Activated gamma-delta T cell (primary cell): Measurements from ENCODE around the gene DCLK1.

ENCODE experiments used
- DNase-seq: peaks from one replicate; lab custom pipeline; 2025; lab: John Stamatoyannopoulos, UW

DCLK1 gene

DNA sequence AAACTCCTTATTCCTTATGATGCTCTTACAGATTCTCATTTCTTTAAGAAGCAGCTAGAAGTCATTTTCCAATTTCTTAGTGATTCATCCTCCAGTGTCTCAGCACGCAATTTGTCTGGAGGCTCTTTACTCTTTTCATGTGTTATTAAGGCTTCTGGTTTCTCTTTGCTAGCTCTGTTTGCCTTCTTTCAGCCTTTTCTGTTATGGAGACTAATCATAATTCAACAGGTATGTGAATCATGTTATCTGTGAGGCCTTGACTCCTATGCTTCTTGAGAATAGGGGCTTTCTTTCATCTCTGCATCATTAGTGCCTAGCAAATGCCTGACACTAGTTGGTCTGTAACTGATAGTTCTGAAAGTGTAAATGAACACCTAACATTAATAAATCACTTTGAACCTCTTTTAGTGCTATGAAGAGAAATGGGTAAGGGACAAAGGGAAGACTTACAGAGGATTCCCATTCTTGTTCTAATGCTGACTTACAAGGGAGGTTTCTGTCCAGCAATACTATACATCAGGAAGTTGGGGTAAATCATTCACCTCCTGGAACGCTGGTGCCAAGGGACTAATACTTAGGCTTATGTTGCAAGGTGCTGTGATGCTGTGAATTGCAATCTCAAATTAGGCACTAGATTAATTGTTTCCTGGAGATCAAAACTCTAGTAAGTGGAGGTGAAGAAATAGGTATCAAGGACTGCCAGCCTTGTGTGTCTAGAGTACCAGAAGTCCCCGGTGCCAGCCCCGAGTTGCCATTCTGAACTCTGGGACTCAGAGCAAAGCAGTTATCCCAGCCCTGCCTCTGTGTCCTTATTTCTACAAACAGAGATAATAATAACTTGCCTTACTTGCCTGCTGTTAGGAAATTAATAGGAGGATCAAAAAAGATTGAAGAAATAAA lies 265.6 kb downstream of the DCLK1 start:
- no peak for DNase-seq

DNA sequence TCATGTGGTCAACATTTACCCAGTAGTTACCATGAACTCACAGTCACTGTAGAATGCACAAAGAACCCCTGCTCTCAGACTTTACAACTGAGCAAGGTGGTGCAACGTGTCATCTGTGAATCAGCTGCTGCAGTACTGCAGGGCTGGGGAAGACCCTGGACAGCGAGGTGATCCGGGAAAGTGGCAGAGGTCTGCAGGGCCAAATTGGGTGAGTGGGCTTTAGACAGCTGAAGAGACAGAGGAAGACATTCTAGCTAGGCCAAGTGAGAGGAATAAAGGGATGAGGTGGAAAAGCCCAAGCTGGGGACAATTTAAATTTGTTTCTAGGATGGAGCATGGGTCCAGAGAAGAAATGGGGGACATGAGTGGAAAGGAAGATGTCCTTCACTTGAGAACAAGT lies 270.5 kb downstream of the DCLK1 start:
- DNase-seq, result no peak

DNA sequence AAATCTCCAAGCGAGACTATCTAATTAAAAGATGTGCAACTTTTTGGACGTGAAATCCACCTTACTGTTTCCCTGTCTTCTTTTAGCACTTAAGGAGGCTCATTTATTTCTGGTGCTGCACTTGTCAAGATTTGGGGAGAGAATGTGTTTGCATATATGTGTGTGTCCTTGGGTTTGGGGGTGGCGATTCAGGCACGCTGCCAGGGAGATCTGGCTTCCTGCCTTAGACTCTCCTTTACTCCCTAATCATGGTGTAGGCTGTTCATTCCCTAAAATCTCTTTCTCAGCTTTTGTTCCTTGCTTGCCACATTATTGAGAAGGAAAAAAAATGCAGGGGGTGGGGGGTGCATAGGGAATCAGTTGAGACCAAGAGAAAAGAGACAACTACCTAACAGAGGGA lies 271.2 kb downstream of the DCLK1 start:
- DNase-seq, result no peak

DNA sequence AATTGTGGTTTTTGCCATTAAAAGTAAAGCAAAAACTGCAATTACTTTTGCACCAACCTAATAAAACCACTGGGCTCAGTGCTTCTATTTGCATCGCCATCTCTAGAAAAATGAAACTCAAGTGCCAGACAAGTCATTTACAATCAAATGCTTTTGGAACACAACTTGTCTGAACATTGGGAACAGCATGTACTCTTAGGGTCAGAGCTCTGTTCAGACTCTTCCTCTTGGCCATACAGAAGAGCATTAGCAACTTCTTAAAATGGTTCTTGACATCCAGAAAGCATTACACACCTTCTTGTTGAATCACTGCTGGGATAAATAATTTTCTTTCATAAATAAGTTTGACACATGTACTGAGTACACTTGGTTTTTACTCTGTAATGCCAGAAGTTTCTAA lies 272.5 kb downstream of the DCLK1 start:
- DNase-seq, result no peak

DNA sequence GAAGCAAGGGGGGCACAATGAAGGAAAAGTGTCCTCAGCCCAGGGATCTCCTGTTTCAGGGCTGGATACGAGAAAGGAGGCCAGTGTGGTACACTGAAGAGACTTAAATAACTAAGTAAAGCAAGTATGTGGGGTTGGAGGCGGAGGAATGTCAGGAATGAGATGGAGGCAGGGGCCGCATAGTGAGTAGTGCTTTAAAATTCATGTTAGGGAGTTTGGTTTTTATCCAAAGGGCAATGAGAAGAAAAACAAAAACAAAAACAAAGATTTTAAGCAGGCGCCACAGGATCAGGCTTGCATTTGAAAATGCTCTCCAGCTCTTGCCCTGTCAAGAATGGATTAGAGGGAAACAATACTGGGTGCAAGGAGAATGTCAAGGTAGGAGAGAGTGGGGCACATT lies 273.4 kb downstream of the DCLK1 start:
- DNase-seq, result no peak

DNA sequence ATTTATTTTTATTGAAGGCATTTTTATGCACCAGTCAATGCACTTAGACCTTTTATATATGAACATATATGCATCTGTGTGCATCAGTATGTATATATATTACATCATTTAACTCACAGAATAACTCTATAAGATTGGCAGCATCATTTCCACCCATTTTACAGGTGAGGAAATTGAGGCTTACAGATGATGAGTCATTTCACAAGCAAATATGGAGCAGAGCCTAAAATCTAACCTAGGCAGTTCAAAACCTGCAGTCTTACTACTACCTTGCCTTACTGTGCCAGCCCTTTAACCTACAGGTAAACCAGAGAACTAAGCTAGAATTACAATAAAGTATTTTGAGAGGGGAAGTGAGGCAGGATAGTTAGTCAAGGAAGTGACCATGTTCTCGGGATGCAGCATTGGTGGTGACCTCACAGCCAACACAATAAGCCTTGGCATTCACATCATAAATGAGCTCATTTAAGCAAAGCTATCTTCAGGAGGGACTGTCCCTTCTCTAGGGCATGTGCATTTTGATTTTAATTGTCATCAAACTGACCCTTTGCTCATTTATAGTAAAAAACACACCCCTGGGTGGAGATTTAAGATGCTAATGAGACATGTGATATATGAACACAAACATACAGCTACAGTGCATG lies 274.3 kb downstream of the DCLK1 start:
- DNase-seq, result no peak

DNA sequence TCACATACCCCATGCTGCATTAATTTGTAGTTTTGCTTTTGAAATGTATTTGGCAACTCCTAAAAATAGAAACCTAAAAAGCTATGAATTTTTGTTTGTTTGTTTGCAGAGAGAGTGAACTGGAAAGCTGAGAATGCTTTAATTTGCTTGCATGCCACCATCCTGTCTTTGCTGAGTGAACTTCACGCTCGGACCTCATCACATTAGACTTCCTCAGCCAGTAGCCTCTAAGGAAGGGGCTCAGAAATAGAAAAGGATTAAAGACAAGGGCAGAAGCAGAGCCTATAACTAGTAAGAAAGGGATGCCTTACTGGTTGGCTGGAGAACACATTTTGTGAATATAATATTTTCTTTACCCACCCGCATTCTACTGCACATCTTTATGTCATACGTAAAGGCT lies 275.1 kb downstream of the DCLK1 start:
- no peak for DNase-seq

DNA sequence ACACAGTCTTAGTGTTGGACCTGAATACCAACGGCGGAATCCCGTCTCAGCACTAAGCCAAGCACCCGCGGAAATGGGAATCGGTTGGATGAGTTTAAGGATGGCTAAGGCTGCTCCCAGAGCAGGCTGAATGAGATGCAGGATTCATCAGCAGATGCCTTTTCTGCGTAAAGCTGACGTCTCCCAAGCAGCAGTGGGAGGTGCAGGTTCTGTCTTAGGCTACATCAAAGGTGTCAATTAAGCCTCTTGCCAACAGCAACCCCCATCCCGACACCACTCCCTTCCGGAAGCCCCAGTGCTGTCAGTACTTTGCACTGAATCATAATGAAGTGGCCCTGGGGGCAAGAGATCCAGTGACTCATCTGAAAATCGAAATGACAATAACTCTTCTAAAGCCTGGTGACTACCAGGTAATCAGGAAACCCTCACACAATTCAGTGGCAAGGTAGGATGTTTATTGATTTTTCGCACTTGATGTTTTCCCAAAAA lies 275.6 kb downstream of the DCLK1 start:
- no peak for DNase-seq

DNA sequence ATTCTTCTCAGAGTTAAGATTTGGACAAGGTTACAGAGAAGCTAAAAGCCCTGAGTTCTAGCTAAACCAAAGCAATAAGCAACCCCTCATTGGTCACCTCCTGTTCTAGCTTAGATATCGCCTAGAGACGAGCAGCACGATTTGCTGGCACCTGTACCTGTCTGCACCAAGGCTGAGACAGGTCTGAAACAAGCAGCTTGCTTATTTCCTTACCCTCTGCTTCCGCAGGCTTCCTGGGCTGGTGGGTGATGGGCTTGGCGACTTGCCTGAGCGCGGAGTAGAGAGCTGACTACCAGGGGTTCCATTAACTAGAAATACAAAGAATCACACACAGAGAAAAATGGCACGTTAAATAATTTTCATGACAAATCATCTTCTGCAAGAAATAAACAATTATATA lies 276.9 kb downstream of the DCLK1 start:
- DNase-seq, result no peak

DNA sequence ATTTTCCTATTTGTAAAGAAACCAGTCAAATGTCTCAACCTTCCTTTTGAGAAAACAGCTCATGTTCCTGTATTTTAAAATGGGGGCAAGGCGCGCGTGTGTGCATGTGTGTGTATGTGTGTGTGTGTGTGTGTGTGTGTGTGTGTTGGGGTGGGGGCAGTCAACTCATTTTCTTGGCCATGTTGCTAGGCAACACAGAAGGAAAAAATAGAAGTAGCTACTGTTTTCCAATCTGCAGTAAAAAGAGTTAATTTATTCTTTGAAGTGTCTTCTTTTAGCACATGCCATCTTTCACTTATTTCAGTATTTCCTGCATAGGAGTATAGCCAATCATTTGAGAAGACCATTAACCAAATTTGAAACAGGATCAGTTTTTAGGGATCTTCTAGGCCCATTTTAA lies 279.3 kb downstream of the DCLK1 start:
- DNase-seq, result no peak

DNA sequence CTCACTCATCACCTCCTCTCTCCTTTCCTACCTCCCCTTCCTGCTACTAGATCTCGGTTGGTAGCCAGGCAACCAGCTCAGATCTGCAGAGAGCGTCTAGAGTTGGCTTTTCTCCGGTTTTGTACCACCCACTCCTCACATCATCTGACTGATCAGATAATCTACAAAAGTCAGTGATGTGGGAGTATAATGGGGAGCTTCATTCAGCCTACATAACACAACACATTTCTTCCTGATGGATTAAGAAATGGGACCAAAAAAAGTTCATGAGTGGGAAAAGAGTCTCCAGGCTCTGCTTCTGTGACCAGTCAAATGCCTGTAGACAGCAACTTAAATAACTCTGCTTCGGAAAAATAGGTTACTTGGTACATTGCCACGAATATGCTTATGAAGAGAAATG lies 279.8 kb downstream of the DCLK1 start:
- DNase-seq, result no peak

DNA sequence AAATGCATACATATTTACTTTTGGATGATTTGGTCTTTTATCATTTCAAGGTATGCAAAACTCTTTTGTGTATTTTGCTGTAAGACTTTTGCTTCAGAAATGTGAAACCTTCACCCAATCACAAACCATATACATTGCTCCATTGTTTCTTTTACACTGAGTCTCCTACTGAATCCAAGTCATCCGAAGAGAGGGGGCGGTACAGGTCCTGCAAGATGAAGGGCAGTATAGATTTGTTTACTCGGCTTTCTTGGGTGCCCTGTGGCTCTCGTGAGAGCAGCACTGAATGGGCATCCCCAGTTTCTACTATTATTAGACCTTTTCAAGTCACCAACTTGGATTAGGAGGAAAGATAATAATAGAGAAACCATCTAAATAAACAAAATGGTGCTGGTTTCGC lies 280.6 kb downstream of the DCLK1 start:
- DNase-seq, result no peak

DNA sequence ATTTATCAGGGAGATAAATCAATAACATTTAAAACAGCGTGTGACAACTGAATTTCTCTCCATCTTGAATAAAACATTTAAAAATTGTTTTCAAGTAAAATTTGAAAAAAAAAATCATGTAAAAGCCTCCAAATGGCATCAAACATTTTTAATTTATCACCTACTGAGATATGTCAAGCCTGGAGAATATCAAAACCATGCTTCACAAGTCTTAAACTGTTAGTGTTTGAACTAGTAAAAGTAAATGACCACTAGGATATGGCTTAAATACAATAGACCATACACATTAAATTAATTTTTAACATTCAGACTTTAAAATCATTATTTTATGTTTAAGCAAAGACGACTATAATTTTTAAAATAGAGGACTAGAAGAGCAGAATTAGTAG lies 281.9 kb downstream of the DCLK1 start:
- no peak for DNase-seq

DNA sequence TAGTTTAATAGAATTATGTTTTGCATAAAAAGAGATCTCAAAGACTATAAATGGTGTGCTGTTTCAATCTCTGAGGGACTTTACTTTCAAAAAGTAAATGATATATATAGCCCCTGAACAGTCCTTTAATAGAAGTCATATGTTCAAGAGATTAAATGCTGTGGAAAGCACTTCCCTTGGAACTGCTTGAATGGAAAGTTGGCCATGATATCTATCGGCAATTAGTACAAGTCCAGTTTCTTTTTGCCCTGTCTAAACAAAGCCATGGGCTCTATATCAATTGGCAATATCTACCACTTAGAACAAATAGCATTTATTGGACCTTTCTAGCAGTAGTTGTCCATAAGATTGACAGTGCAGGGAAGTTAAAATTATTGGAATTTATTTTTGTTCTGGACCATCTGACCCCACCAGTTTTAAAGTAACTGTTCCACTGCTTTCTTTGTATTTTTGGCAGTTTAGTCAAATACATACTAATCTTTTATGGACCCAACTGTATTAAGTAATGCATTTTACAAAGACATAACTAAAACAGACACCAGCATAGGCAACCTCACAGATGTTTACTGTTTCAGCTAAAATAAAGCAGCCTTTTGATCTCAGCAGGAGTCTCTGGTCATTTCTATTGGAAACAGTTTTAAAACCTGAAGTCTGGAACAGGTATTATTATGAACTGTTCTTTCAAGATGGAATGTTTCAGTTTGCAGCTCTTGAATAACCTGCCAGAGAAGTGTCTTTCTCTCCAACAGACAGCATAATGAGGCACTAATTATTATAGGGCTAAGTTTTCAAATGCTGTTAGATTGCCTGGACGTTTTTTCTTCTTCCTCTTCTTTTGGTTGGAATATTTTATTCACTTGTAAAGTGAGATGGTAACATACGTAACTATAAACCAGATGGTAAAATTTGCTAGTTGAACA lies 282.6 kb downstream of the DCLK1 start:
- DNase-seq, result no peak

DNA sequence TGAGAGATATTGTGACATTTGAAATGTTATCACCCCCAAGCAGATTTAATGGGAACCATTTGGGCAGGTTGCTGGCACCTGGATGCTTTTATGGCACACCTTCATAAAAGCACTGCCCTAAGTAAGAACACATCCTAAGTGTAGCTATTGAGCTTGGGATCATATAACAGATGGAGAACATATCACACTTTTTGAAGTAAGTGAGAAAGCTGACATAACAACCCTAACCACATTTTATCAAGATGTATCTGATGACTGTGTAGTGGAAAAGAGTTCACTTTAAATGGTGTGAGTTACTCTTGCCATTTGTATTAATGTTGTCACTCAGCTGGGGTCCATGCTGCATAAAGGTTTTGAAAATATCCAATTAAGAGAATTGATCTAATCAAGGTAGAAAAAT lies 287.9 kb downstream of the DCLK1 start:
- no peak for DNase-seq

DNA sequence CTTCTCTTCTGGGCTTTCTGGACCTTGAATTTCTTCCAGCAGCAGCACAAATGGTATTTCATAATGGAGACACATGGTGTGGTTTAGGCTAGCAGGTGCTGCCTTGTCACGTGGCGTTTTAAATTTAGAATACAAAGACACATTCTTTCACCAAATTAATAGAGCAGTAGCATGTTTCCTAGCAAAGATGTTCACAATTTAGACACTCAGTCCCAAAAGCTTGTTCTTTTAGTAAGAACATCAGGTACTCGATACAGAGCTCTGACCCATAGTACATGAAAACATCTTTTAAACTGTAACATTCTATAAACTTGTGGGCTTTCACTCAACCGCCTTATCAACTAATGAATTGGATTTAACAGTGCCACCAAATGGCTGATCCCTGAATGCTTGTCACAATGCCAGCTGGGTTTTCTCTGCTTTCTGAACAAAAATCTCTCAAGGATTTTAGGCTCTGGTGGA lies 290.1 kb downstream of the DCLK1 start:
- DNase-seq, result no peak

DNA sequence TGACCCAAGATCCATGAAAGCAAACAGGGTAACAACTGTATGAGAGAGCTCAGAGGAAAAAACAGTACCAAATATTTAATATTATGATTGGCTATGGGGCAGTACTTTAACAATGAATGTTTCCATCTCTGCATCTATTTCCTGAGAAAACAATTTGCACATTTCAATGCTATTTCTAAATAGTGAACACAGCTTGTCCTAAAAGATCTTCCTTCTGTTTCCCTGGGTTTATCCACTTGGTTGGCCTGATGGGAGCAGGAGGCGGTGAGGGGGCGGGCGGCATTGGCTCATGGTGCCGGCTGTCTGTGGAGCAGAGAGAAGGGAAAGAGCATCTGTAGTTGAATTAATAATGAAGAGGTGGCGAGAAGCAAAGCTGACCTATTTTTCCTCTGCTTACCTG lies 291.4 kb downstream of the DCLK1 start:
- no peak for DNase-seq

DNA sequence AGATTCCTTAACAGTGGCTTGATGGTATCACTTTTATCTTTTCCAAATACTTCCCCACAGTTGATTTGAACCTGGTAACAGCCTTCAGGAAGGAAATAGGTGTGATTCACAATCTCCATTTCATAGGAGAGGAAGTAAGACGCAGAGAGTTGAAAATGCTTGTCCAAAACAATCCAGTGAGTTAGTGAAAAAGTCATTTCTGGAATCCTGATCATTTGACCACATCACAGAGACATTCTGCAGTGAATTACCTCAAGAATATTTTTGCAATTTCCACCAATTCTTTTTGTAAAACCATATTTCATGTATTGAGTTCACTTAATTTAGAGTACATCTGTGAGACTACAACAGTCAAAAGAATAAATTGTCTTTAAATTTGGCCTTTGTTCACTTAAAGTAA lies 292.8 kb downstream of the DCLK1 start:
- no peak for DNase-seq

DNA sequence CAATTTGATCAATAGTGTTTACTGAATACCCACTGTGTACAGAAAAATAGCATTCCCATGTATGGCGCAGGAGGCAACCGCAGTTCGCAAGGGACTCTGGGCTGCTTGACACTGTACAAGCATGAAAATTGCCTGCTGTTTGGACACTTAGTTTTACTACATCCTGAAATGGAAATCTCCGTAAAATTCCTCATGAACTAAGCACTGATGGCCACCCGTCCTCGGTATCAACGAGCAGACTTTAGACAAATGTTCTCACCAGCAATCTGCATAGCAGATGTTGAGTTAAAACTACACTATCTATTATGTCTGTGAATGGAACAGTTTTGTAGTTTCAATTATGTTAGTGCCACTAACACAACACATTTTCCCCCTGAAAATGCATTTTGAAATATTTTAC lies 294.7 kb downstream of the DCLK1 start:
- DNase-seq, result no peak

DNA sequence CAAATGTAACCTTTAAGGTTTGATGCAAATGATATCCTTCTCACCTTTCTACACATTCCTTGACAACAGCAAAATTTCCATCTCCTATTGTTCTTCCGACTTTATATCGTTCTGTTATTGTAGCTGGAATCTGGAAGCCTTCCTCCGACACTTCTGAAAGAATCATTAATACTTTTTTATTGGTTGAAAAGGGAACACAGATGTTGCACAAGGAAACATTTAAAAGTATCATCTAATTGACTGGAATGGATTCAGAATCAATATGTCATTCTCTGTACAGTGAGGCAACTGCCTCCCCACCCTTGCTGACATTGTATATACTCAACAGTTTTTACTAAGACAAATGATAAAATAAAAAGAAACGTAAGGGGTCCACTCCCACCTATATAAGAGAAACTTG lies 295.2 kb downstream of the DCLK1 start:
- no peak for DNase-seq

DNA sequence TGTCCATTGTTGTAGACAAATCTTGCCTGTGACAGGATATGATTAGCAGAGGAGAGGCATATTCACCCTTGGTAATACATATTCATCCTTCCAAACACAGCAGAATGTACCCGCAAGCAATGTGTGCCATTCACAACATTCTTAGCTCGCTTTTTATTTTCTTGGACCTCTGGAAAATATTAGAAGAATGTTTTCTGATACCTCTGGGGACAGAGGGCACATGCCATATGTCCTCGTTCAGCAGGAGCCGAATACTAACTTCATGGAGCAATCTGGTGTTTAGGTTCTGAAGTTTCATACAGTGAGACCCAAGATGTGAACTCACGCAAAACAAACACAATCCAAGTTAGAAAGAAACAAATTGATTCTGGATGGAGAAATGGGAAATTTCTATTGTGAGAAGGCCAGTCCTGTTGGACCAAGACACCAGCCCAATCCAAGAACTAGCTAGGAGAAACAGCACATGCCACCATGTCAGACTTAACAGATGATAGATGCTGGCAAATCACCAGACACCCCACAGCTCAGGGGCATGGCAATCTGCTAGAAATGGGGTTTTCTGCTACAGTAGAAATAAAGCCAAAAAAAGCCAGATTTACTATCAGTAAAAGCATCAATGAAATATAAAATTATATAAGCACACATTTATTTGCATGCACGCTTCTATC lies 297.4 kb downstream of the DCLK1 start:
- DNase-seq, result no peak

DNA sequence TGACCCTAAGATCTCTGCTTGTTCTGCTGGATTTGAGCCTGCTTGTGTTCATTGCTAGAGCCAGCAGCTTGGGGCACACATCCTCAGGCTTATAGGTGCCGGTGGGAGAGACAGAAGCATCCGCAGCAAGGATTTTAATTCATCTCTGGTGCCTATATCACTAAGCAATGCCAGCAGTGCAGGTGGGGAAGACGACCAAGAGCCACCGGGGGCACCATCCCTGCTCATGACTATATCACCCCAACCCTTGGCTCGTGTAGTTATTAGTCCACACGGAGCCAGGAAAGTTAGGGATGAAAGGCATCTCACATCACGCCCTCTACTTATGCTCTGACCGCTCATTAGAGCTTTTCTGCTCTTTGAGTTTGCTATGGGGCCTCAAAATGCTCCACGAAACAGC lies 298.2 kb downstream of the DCLK1 start:
- no peak for DNase-seq
